Heart left ventricle (tissue), 16 donors: ENCODE data around the gene IREB2. TPM values are rescaled to one million over a fixed set of nuclear protein-coding genes. Genes with fewer than 3 reads are reported as not detected.

Experiments used
- ATAC-seq, 4 donors: fragments of 200-7000 bp; cut with Tn5 transposase; one replicate each; pipeline ENCODE4 v1.9.1; 2020 to 2022; ENCODE audit warnings: moderate library complexity in 4 of 4, mild to moderate bottlenecking in 3 of 4, moderate number of reproducible peaks in 1 of 4
- DNase-seq, 5 donors: peaks; one replicate each; pipeline ENCODE4 v3.0.0-alpha.2; 2020
- H3K27ac ChIP-seq, 12 donors: fragments of 200-600 bp; sonication (generic) in 4 of 12; one replicate each; pipeline versions ENCODE4 v1.5.0 to v1.8.0; 2016 to 2022; ENCODE audit warnings: mild to moderate bottlenecking in 2 of 12
- H3K27me3 ChIP-seq, 9 donors: fragments of 200-600 bp; sonication (generic) in 2 of 9; one replicate each; pipeline versions ENCODE4 v1.5.1 to v1.8.0; 2016 to 2022; ENCODE audit warnings: mild to moderate bottlenecking in 3 of 9
- H3K36me3 ChIP-seq, 9 donors: fragments of 200-600 bp; sonication (generic) in 2 of 9; one replicate each; pipeline versions ENCODE4 v1.5.0 to v1.8.0; 2018 to 2022; ENCODE audit warnings: mild to moderate bottlenecking in 2 of 9
- H3K4me1 ChIP-seq, 12 donors: fragments of 200-600 bp; sonication (generic) in 4 of 12; one replicate each; pipeline versions ENCODE4 v1.5.0 to v1.8.0; 2016 to 2022; ENCODE audit warnings: mild to moderate bottlenecking in 3 of 12
- H3K4me3 ChIP-seq, 12 donors: fragments of 200-600 bp; sonication (generic) in 4 of 12; one replicate each; pipeline versions ENCODE4 v1.5.0 to v1.8.0; 2017 to 2022; ENCODE audit warnings: mild to moderate bottlenecking in 9 of 12, moderate library complexity in 4 of 12
- H3K9me3 ChIP-seq, 12 donors: fragments of 200-600 bp; sonication (generic) in 4 of 12; one replicate each; pipeline versions ENCODE4 v1.5.0 to v1.8.0; 2016 to 2022; ENCODE audit warnings: mild to moderate bottlenecking in 1 of 12
- POLR2A ChIP-seq, 2 donors: fragments of 450-650 bp; IDR thresholded peaks; one replicate each; pipeline ENCODE4 v1.6.1; 2017; ENCODE audit warnings: antibody characterized with exemption in 2 of 2, mild to moderate bottlenecking in 2 of 2, moderate library complexity in 2 of 2
- WGBS, 4 donors: extraction: QIAGEN DNeasy Blood & Tissue Kit in 2 of 4; methylation state at CpG; one replicate each; pipeline versions ENCODE4 v1.1.5 to v1.1.7; 2013 to 2018; 5-methylcytosine and 5-hydroxymethylcytosine counted together
- intact Hi-C, 10 donors: fragments of 100-400 bp; cut with DNase I; formaldehyde crosslinking; loops; one replicate each; pipeline versions ENCODE4 v1.11.1 to v1.14.2; 2022
- polyA plus RNA-seq, 2 donors: library from polyadenylated mRNA; stranded (reverse); fragments of 200-250 nt; gene quantifications; one replicate each; pipeline ENCODE4 v1.2.3, GENCODE V29; 2013
- total RNA-seq, 9 donors: library from RNA; depleted of rRNA in 2 of 9; stranded (reverse); fragments of >200 nt in 2 of 9; fragmentation: NEBNext Ultra II Directional in 3 of 9; extraction: Animal tissue kit (Norgen Biotek cat#: 25700) in 3 of 9; gene quantifications; one replicate each; pipeline versions ENCODE4 v1.1.0 to v1.2.4, GENCODE V29; 2016 to 2023
- TF ChIP-seq, protein P1 (sequence below), 12 donors: fragments of 200-600 bp; sonication (generic) in 4 of 12; IDR thresholded peaks; one replicate each; pipeline versions ENCODE4 v1.5.0 to v1.8.0; 2018 to 2022; ENCODE audit warnings: antibody characterized with exemption in 12 of 12, mild to moderate bottlenecking in 5 of 12
- donor health status: ischemic (EF 13 %, LVEDD 7.1; RV severe dilation, severe dysfunction).
- donor health status: healthy with polysubstance abuse.
- donor health status: DM: no; HTN: yes; CAD: no.
- donor health status: DM: no; HTN: no; CAD: no.
- donor health status: ischemic (EF 25% LVEDD 6.9; RV normal size, moderate dysfunction).
- donor health status: ischemic (EF 25% LVEDD 5.7; RV mildly dilated, moderate dysfunction).
- donor health status: healthy.
- donor health status: DM: yes; HTN: yes; CAD: no.
- donor health status: ischemic (EF 35%, LVEDD 5.7; RV mildly dilated, moderate dysfunction).
- donor health status: nonischemic (EF 11% LVEDD 7.7; RV severe dilation, severe dysfunction).
- donor health status: DM: yes; HTN: yes; CAD: no.
- donor health status: PGD.
- donor health status: ischemic (EF 29% LVEDD 5.4; RV normal size, mild dysfunction).
- donor health status: nonischemic (EF 23%, LVEDD 6.1; RV moderate dilation, normal function).

IREB2 gene
- total and polyA plus RNA-seq, 11 donors: 6.3 to 50.0 (median 29.5) TPM

- Histone ChIP-seq H3K4me1 (no peaks in the 10 kb centered on the region), H3K9me3 (no peaks in the 10 kb centered on the region), H3K27me3 (no peaks in the 10 kb centered on the region), H3K27ac (no peak overlapping the region), H3K36me3 (no peaks in the 10 kb centered on the region), H3K4me3 (no peak overlapping the region)
- WGBS, 4 donors: 78 to 83% (median 79%) methylated on average over 9 of the region's 9 CpGs
- TF ChIP-seq POLR2A (IDR thresholded peaks at IDR 0.05): no peak
- TF ChIP-seq, protein P1, sequence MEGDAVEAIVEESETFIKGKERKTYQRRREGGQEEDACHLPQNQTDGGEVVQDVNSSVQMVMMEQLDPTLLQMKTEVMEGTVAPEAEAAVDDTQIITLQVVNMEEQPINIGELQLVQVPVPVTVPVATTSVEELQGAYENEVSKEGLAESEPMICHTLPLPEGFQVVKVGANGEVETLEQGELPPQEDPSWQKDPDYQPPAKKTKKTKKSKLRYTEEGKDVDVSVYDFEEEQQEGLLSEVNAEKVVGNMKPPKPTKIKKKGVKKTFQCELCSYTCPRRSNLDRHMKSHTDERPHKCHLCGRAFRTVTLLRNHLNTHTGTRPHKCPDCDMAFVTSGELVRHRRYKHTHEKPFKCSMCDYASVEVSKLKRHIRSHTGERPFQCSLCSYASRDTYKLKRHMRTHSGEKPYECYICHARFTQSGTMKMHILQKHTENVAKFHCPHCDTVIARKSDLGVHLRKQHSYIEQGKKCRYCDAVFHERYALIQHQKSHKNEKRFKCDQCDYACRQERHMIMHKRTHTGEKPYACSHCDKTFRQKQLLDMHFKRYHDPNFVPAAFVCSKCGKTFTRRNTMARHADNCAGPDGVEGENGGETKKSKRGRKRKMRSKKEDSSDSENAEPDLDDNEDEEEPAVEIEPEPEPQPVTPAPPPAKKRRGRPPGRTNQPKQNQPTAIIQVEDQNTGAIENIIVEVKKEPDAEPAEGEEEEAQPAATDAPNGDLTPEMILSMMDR (IDR thresholded peaks at IDR 0.05): no peak
- intact Hi-C loops: loop anchor here in 1 of 10 donors (10.0 kb wide), 1 partner anchor 304 kb away; no protein-coding TSS in a partner anchor
- DNase-seq: no peak
- no peak for ATAC-seq
Observed at GRCh38 chr15:78418686-78419085, 19.3 kb upstream of the IREB2 start.

GRCh38 chr15:78419367-78419766 lies 18.6 kb upstream of the IREB2 start:
- no peak for TF ChIP-seq POLR2A (IDR thresholded peaks at IDR 0.05)
- TF ChIP-seq, protein P1 (IDR thresholded peaks at IDR 0.05): no peak
- no peaks in the 10 kb centered on the region for H3K27me3 ChIP-seq
- H3K36me3 ChIP-seq: no peaks in the 10 kb centered on the region
- no peaks in the 10 kb centered on the region for H3K9me3 ChIP-seq
- no peak overlapping the region for H3K4me3 ChIP-seq
- H3K27ac ChIP-seq: no peak overlapping the region
- ATAC-seq (no peak), DNase-seq (no peak)
- intact Hi-C loops: loop anchor here in 1 of 10 donors (10.0 kb wide), 1 partner anchor 305 kb away; no protein-coding TSS in a partner anchor
- 82 to 91% (median 90%) methylated on average over 3 of the region's 3 CpGs for WGBS, 4 donors
- no peaks in the 10 kb centered on the region for H3K4me1 ChIP-seq

- 91 to 95% (median 93%) methylated on average over 4 of the region's 4 CpGs for WGBS, 4 donors
- Histone ChIP-seq H3K9me3 (no peaks in the 10 kb centered on the region), H3K4me3 (no peak overlapping the region), H3K27ac (no peak overlapping the region), H3K27me3 (no peaks in the 10 kb centered on the region), H3K36me3 (no peaks in the 10 kb centered on the region), H3K4me1 (no peaks in the 10 kb centered on the region)
- intact Hi-C loops: loop anchor here in 8 of 10 donors (2.0 to 10.0 kb wide), 5 partner anchors 108 to 455 kb away; no protein-coding TSS in a partner anchor
- ATAC-seq (no peak), DNase-seq (no peak)
- TF ChIP-seq, protein P1 (IDR thresholded peaks at IDR 0.05): no peak
- no peak for TF ChIP-seq POLR2A (IDR thresholded peaks at IDR 0.05)
Observed at GRCh38 chr15:78420220-78420619, 17.8 kb upstream of the IREB2 start.

GRCh38 chr15:78420766-78421165 lies 17.2 kb upstream of the IREB2 start:
- intact Hi-C loops: loop anchor here in 8 of 10 donors (2.0 to 10.0 kb wide), 5 partner anchors 108 to 456 kb away; no protein-coding TSS in a partner anchor
- 78 to 88% (median 85%) methylated on average over 8 of the region's 8 CpGs for WGBS, 4 donors

More at GRCh38 chr15:78420766-78421165, 17.2 kb upstream of the IREB2 start:
- TF ChIP-seq POLR2A (IDR thresholded peaks at IDR 0.05): no peak
- TF ChIP-seq, protein P1 (IDR thresholded peaks at IDR 0.05): no peak
- Histone ChIP-seq H3K36me3 (no peaks in the 10 kb centered on the region), H3K4me1 (peaks cover 0 to 5% (median 0%) of the 10 kb centered on the region in 12 donors), H3K4me3 (no peak overlapping the region), H3K27ac (no peak overlapping the region), H3K27me3 (no peaks in the 10 kb centered on the region), H3K9me3 (no peaks in the 10 kb centered on the region)
- no peak for DNase-seq
- ATAC-seq: no peak
